SH-SY5Y (cell line): ENCODE data around the gene BPI.

Experiments used
- GATA2 ChIP-seq: IDR thresholded peaks from 2 replicates; pipeline ENCODE4 v1.6.1; 2011; ENCODE audit warnings: mild to moderate bottlenecking, low read depth, low read length
- GATA3 ChIP-seq: IDR thresholded peaks from 2 replicates; pipeline ENCODE4 v1.6.1; 2011; ENCODE audit warnings: low read depth, mild to moderate bottlenecking, low read length, moderate library complexity

DNA sequence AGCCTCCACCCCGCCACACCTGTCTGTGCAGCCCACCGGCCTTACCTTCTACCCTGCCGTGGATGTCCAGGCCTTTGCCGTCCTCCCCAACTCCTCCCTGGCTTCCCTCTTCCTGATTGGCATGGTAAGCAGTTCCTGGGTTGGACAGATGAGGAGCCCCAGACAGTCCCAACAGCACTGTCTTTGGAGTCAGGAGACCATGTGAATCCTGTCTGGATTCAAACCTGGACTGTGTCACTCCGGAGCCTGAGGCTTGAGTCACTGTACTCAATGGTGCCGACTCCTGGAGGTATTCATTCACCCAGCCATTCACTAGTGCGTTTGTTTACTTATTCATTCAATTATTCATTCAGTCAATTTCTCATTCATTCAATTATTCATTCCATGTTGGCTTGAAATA lies 22.4 kb downstream of the BPI start:
- TF ChIP-seq GATA2 (no peak), GATA3 (no peak)
